OCI-LY7 (cell line): ENCODE results near the gene RHEBL1. TPM values are rescaled to one million over a fixed set of nuclear protein-coding genes. Genes with fewer than 3 reads are reported as not detected.
A peak's percentile ranks its signal among the peaks of the same experiment; 100 is the strongest.

ENCODE experiments used
- BruUV-seq: library from RNA; stranded (reverse); fragments of 400-500 nt; replicated peaks from 2 replicates; lab custom pipeline; 2021; lab: Mats Ljungman, UMichigan
- CTCF ChIA-PET: fragments of 300-600 bp; sonication (Branson Sonifier 250); formaldehyde crosslinking; loops from one replicate; lab custom pipeline; 2022; ENCODE audit warnings: antibody characterized with exemption; ENCODE audit not compliant: unreplicated experiment; lab: Charles Lee
- POLR2A ChIA-PET: fragments of 300-600 bp; sonication (Branson Sonifier 250); formaldehyde crosslinking; loops from one replicate; lab custom pipeline; 2022; ENCODE audit warnings: antibody characterized with exemption; lab: Charles Lee
- DNase-seq: peaks from one replicate; pipeline ENCODE4 v3.0.0-alpha.2; 2015; ENCODE audit warnings: low spot score
- H2AFZ ChIP-seq: fragments of 200-600 bp; sonication (generic), shearing (Covaris generic); 2 replicates; pipeline ENCODE4 v1.6.1; 2014; ENCODE audit warnings: mild to moderate bottlenecking, antibody characterized with exemption, low read length, moderate library complexity
- H3K27ac ChIP-seq: fragments of 200-600 bp; sonication (generic); 2 replicates; pipeline ENCODE4 v1.5.1; 2014; ENCODE audit warnings: mixed run types, low read depth, mild to moderate bottlenecking, moderate library complexity, low read length, inconsistent platforms; ENCODE audit not compliant: poor library complexity, severe bottlenecking
- H3K36me3 ChIP-seq: fragments of 200-600 bp; sonication (generic); 2 replicates; pipeline ENCODE4 v1.6.1; 2014; ENCODE audit warnings: mild to moderate bottlenecking, antibody characterized with exemption, low read length, moderate library complexity, mixed read lengths; ENCODE audit not compliant: insufficient read depth
- H3K4me1 ChIP-seq: fragments of 200-600 bp; sonication (generic); 2 replicates; pipeline ENCODE4 v1.5.1; 2014; ENCODE audit warnings: mild to moderate bottlenecking, low read length; ENCODE audit not compliant: insufficient read depth, poor library complexity, severe bottlenecking
- H3K4me2 ChIP-seq: fragments of 200-600 bp; sonication (generic); 2 replicates; pipeline ENCODE4 v1.6.1; 2014; ENCODE audit warnings: mild to moderate bottlenecking, low read length
- H3K4me3 ChIP-seq: fragments of 200-600 bp; sonication (generic); 2 replicates; pipeline ENCODE4 v1.5.1; 2014; ENCODE audit warnings: mild to moderate bottlenecking, low read depth, low read length; ENCODE audit not compliant: poor library complexity, severe bottlenecking
- H3K79me2 ChIP-seq: fragments of 200-600 bp; sonication (generic); 2 replicates; pipeline ENCODE4 v1.6.1; 2016; ENCODE audit warnings: low read depth, mild to moderate bottlenecking, low read length, moderate library complexity, mixed read lengths; ENCODE audit not compliant: insufficient read depth
- H3K9me2 ChIP-seq: fragments of 200-600 bp; sonication (generic); 2 replicates; pipeline ENCODE4 v1.6.1; 2016; ENCODE audit warnings: mild to moderate bottlenecking, low read length, mixed read lengths; ENCODE audit not compliant: insufficient read depth
- H3K9me3 ChIP-seq: fragments of 200-600 bp; sonication (generic); 2 replicates; pipeline ENCODE4 v1.6.1; 2014; ENCODE audit warnings: mild to moderate bottlenecking, mixed run types, low read length, mixed read lengths
- H4K20me1 ChIP-seq: fragments of 200-600 bp; sonication (generic); 2 replicates; pipeline ENCODE4 v1.6.1; 2014; ENCODE audit warnings: mild to moderate bottlenecking, antibody characterized with exemption, low read length, moderate library complexity, mixed read lengths; ENCODE audit not compliant: insufficient read depth
- EZH2phosphoT487 ChIP-seq: fragments of 200-600 bp; sonication (generic); IDR thresholded peaks from 2 replicates; pipeline ENCODE4 v1.6.1; 2018; ENCODE audit warnings: low read depth, borderline replicate concordance, mild to moderate bottlenecking, mixed run types, antibody characterized with exemption, low read length, moderate library complexity, mixed read lengths
- intact Hi-C: fragments of 100-400 bp; cut with micrococcal nuclease; formaldehyde crosslinking; loops from one replicate; pipeline ENCODE4 v1.10.0; 2022; ENCODE audit not compliant: unreplicated experiment
- total RNA-seq, 2 experiments: library from RNA; depleted of rRNA in 1 of 2; stranded (reverse); fragments of >200 nt in 1 of 2; shearing (Covaris generic) in 1 of 2; gene quantifications; 2 replicates each; pipeline ENCODE4 v1.2.3, GENCODE V29; 2014 to 2022
- TF ChIP-seq, protein P1 (sequence below): fragments of 200-600 bp; sonication (generic); conservative IDR thresholded peaks from 2 replicates; pipeline ENCODE4 v1.5.1; 2014; ENCODE audit warnings: mild to moderate bottlenecking, antibody characterized with exemption, low read length, moderate library complexity, mixed read lengths

Gene RHEBL1
- total RNA-seq, 2 experiments from 2014 or later = 3.4 to 3.7 TPM

DNA sequence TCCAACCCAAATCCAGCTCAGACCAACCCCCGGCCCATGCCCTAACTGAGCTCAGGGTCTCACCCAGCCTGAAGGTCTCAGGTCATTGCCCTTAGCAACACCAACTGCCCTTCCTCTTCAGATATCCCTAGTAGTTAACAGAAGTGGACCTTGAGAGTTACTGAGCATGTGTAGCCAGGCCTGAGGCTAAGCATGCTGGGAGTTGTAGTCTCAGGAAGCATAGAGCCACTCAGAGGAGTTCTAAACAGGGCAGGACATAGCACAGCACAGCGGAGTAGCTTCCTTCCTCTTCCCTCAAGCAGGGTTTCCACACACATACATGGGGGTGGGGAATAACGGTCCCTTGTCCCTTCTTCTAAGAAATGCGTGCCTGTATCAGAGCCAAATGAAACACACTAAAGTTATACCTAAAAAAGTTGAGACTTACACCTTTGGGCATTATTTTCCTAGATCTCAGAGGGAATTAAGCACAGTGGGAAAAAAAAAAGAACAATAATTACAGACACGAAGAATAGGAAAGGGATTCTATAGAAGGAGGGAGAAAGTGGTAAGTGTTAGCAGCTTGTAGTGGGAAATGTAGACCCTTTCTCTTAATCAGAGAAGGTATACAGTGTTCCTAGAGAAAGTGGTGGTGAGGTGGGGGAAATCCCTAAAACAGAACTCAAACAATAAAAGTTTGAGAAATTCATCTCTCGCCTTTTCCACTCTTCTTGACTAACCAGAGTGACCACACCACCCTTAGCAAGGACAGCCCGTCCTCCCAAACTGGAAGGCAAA is 13.6 kb downstream of the RHEBL1 start:
- Histone ChIP-seq H3K9me2 (no peaks in the 10 kb centered on the region), H3K27ac (peak overlapping the region; percentile 53), H3K4me3 (peak overlapping the region; percentile 87), H3K9me3 (no peaks in the 10 kb centered on the region), H3K79me2 (peaks cover 60% of the 10 kb centered on the region), H2AFZ (no peak overlapping the region), H4K20me1 (peaks cover 46% of the 10 kb centered on the region), H3K36me3 (peaks cover 58% of the 10 kb centered on the region), H3K4me1 (peaks cover 25% of the 10 kb centered on the region), H3K4me2 (peak overlapping the region; percentile 95)
- no TSS peak for BruUV-seq
- ChIA-PET CTCF (interaction anchor here (1.0 kb wide), 1 partner anchor 9 kb away, joined by 3 read pairs; no protein-coding TSS in a partner anchor), POLR2A (interaction anchor here (1.3 kb wide), 1 partner anchor 19 kb away, joined by 3 read pairs; no protein-coding TSS in a partner anchor)
- TF ChIP-seq, protein P1, sequence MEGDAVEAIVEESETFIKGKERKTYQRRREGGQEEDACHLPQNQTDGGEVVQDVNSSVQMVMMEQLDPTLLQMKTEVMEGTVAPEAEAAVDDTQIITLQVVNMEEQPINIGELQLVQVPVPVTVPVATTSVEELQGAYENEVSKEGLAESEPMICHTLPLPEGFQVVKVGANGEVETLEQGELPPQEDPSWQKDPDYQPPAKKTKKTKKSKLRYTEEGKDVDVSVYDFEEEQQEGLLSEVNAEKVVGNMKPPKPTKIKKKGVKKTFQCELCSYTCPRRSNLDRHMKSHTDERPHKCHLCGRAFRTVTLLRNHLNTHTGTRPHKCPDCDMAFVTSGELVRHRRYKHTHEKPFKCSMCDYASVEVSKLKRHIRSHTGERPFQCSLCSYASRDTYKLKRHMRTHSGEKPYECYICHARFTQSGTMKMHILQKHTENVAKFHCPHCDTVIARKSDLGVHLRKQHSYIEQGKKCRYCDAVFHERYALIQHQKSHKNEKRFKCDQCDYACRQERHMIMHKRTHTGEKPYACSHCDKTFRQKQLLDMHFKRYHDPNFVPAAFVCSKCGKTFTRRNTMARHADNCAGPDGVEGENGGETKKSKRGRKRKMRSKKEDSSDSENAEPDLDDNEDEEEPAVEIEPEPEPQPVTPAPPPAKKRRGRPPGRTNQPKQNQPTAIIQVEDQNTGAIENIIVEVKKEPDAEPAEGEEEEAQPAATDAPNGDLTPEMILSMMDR = no peak
- no peak for TF ChIP-seq EZH2phosphoT487
- intact Hi-C loops = loop anchor here (2.0 kb wide), 1 partner anchor 37 kb away; the partner anchor contains the start of gene PRKAG1
- DNase-seq = peak; percentile 82

DNA sequence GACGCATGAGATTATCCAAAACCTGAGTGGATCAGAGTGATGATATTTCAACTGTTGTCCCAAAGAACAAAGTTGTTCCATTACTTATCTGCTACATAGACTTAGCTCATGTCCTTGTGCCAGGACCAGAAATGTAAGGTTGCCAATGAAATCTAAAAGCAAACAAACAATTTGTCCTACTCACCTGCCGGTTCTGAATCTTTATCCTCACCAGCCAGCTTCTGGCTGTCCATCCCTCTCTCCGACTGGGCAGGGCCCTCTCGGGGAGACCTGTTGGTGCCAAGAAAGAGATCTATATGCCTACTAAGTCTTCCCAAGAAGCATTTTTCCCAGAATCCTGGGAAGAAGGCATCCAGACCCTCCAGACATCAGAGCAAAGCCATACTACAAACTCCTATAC is 14.7 kb downstream of the RHEBL1 start:
- H2AFZ ChIP-seq = no peak overlapping the region
- peaks cover 69% of the 10 kb centered on the region for H3K36me3 ChIP-seq
- H3K27ac ChIP-seq = no peak overlapping the region
- no peak overlapping the region for H3K4me3 ChIP-seq
- H4K20me1 ChIP-seq = peaks cover 46% of the 10 kb centered on the region
- H3K9me2 ChIP-seq = no peaks in the 10 kb centered on the region
- BruUV-seq = no TSS peak
- H3K79me2 ChIP-seq = peaks cover 60% of the 10 kb centered on the region
- TF ChIP-seq, protein P1 = no peak
- TF ChIP-seq EZH2phosphoT487 = no peak
- H3K4me2 ChIP-seq = no peak overlapping the region
- POLR2A ChIA-PET = interaction anchor here (0.6 to 1.3 kb wide), 2 partner anchors 18 to 56 kb away, joined by 3 read pairs; no protein-coding TSS in a partner anchor
- CTCF ChIA-PET = no interaction called here
- no peak for DNase-seq
- peaks cover 25% of the 10 kb centered on the region for H3K4me1 ChIP-seq
- H3K9me3 ChIP-seq = no peaks in the 10 kb centered on the region
- intact Hi-C loops = no loop called here

DNA sequence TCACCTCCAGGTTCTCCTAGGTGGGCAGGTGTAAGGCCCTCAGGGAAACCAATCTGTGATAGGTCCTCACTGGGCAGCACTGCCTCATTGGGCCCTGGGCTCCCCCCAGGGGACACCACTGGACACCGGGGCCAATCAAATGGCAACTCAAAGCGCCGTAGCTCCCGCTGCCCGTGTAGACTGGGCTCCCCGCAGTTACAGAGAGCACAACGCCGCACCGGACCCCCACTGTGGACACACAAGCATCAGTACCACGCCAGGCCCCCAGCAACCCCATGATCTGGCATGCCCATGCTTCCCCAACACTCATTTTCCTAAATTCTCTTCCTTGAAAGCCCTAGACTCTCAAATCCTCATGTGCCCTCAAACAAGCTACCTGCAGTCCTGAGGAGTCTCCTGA is 15.3 kb downstream of the RHEBL1 start:
- Histone ChIP-seq H3K4me1 (peaks cover 25% of the 10 kb centered on the region), H3K79me2 (peaks cover 54% of the 10 kb centered on the region), H3K36me3 (peaks cover 74% of the 10 kb centered on the region), H3K9me3 (no peaks in the 10 kb centered on the region), H3K4me2 (no peak overlapping the region), H4K20me1 (peaks cover 46% of the 10 kb centered on the region), H3K9me2 (no peaks in the 10 kb centered on the region), H3K27ac (no peak overlapping the region), H3K4me3 (no peak overlapping the region), H2AFZ (no peak overlapping the region)
- TF ChIP-seq, protein P1 = no peak
- TF ChIP-seq EZH2phosphoT487 = no peak
- DNase-seq = no peak
- ChIA-PET POLR2A (interaction anchor here (0.6 kb wide), 1 partner anchor 57 kb away, joined by 3 read pairs; no protein-coding TSS in a partner anchor), CTCF (no interaction called here)
- no TSS peak for BruUV-seq
- intact Hi-C loops = no loop called here
